Measurements from ENCODE around the gene IARS2.

DNA sequence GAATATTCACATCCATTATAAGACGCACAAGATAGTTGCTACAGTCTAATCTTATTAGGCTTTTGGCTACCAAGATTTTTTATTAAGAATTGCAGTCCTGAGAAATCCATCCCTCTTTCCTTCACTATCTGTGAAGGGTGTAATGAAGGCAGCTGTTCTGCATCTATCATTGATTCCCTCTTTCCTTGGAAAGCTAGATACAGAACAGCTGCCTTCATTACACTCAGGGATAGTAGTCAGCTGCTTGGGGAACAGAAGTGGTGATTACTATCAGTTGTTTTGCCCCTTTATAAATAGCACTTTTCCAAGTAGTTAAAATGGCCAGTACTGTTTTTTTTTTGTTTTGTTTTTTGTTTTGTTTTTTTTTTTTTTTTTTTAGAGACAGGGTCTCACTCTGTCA, 70.2 kb downstream of the IARS2 start:
- TF ChIP-seq, protein P1, sequence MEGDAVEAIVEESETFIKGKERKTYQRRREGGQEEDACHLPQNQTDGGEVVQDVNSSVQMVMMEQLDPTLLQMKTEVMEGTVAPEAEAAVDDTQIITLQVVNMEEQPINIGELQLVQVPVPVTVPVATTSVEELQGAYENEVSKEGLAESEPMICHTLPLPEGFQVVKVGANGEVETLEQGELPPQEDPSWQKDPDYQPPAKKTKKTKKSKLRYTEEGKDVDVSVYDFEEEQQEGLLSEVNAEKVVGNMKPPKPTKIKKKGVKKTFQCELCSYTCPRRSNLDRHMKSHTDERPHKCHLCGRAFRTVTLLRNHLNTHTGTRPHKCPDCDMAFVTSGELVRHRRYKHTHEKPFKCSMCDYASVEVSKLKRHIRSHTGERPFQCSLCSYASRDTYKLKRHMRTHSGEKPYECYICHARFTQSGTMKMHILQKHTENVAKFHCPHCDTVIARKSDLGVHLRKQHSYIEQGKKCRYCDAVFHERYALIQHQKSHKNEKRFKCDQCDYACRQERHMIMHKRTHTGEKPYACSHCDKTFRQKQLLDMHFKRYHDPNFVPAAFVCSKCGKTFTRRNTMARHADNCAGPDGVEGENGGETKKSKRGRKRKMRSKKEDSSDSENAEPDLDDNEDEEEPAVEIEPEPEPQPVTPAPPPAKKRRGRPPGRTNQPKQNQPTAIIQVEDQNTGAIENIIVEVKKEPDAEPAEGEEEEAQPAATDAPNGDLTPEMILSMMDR (IDR thresholded peaks at IDR 0.05) = no peak
- TF ChIP-seq POLR2A (IDR thresholded peaks at IDR 0.05) = no peak
- no peak for TF ChIP-seq POLR2AphosphoS5 (IDR thresholded peaks at IDR 0.05)
